Measurements from ENCODE around the gene C1D.
A peak's percentile ranks its signal among the peaks of the same experiment; 100 is the strongest.

The C1D gene

DNA sequence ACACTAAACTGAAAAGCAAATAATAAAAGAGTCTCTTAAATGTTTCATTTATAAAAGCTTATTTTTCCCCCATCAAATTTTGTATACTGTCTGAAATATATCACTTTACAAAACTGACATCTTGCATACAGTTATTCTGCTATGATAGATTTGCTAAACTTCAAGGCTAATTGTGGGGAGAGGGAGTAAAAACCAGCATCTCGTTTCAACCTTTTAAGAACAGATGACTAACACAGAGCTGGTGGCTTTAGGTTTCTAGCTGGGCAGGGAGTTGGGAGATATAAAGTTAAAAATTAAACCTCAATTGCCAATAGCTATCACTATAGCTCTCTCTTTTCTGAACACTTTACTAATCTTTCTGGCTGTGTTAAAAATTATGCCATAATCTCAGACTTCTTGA is 23.5 kb downstream of the C1D start:
- DNase-seq (ENCODE audit: low read depth), result no peak
- TF ChIP-seq, protein P1, sequence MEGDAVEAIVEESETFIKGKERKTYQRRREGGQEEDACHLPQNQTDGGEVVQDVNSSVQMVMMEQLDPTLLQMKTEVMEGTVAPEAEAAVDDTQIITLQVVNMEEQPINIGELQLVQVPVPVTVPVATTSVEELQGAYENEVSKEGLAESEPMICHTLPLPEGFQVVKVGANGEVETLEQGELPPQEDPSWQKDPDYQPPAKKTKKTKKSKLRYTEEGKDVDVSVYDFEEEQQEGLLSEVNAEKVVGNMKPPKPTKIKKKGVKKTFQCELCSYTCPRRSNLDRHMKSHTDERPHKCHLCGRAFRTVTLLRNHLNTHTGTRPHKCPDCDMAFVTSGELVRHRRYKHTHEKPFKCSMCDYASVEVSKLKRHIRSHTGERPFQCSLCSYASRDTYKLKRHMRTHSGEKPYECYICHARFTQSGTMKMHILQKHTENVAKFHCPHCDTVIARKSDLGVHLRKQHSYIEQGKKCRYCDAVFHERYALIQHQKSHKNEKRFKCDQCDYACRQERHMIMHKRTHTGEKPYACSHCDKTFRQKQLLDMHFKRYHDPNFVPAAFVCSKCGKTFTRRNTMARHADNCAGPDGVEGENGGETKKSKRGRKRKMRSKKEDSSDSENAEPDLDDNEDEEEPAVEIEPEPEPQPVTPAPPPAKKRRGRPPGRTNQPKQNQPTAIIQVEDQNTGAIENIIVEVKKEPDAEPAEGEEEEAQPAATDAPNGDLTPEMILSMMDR (IDR thresholded peaks at IDR 0.05; ENCODE audit: insufficient read depth, low read depth, low read length, missing control alignments), result no peak
- no peak overlapping the region for H3K4me3 ChIP-seq (ENCODE audit: low read depth, low read length)

DNA sequence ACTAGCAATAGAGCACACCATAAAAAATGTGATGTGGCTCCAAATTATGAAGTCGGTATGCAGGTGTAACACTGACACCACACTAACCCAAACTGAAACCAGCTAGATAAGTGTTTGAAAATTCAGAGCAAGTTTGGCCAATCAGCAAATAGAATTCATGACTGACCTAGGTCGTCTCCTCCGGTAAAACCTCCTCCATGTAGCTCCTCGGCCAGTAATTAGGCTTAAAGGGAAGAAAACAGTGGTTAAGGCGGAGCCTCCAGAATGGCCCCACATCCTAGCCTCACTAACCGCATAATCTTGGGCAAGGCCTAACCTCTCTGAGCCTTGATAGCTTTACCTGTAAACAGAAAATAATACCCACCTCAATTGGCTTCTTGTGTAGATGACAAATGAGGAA is 30.1 kb downstream of the C1D start:
- H3K4me3 ChIP-seq (ENCODE audit: low read depth, low read length), result no peak overlapping the region
- DNase-seq (ENCODE audit: low read depth), result no peak
- TF ChIP-seq, protein P1 (IDR thresholded peaks at IDR 0.05; ENCODE audit: insufficient read depth, low read depth, low read length, missing control alignments), result no peak

DNA sequence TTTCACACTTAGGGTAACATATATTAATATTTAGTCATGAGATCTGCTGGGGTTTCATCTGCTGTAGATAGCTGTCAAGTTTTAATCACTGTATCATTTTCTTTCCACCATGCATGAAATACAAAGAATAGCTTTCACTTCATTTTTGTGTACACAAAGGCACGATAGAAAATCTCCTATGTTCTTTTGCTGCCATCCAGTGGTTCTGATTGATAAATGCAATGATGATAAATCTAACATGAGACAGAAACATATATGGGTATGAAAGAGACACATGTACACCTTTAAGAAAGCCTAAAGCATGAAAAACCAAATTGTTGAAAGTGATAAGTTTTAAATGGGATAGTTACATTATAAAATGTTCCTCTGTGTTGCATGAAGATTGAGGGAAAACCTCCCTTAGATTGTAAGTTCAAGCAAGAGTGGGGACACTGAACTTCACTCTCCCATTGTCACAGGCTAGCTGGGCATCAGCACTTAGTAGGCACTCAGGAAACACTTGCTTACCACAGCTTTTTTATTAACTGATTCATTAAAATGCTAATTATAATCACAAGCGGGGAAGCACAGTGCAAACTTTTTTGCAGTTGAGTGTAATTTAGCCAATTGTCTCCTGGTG is 31.2 kb downstream of the C1D start:
- TF ChIP-seq, protein P1 (IDR thresholded peaks at IDR 0.05; ENCODE audit: insufficient read depth, low read depth, low read length, missing control alignments), result peak; percentile 50
- peak; percentile 56 for DNase-seq (ENCODE audit: low read depth)
- H3K4me3 ChIP-seq (ENCODE audit: low read depth, low read length), result no peak overlapping the region

DNA sequence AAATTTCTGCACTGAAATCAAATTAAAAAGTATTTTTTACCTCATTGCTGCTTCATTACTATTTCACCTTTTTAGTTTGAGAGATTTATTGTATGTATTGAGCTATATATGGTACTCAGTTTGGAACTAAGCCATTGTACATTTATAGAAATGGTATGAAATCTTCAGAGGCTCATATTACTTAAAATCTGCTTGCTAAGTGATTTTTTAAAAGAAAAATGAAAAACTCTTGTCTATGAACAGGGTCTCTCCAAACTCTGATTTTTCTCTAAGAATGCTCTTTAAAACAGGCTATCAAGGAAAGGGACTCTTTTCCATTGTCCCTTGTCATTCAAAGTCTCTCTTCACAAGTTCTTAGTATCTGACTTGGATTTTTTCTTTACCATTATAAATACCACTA is 31.8 kb downstream of the C1D start:
- no peak for DNase-seq (ENCODE audit: low read depth)
- H3K4me3 ChIP-seq (ENCODE audit: low read depth, low read length), result no peak overlapping the region
- TF ChIP-seq, protein P1 (IDR thresholded peaks at IDR 0.05; ENCODE audit: insufficient read depth, low read depth, low read length, missing control alignments), result no peak

DNA sequence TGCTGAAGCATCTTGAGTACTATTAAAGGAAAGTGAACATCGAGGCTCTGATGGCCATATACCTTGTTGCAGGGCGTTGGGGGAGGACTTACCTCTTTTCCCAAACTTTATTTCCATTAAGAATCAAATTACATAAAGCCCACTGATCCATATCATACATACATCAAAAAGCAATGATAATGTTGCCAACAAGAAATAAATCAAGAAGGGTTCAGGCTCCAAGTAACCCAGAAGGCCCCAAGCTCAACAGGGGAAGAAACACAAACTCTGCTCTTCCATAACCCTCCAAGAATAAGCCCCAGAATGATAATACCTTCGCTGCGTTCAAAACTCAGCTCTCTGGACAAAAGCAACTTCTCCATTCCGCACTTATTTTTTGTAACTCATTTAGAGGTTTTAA is 32.3 kb downstream of the C1D start:
- H3K4me3 ChIP-seq (ENCODE audit: low read depth, low read length), result no peak overlapping the region
- TF ChIP-seq, protein P1 (IDR thresholded peaks at IDR 0.05; ENCODE audit: insufficient read depth, low read depth, low read length, missing control alignments), result no peak
- no peak for DNase-seq (ENCODE audit: low read depth)

DNA sequence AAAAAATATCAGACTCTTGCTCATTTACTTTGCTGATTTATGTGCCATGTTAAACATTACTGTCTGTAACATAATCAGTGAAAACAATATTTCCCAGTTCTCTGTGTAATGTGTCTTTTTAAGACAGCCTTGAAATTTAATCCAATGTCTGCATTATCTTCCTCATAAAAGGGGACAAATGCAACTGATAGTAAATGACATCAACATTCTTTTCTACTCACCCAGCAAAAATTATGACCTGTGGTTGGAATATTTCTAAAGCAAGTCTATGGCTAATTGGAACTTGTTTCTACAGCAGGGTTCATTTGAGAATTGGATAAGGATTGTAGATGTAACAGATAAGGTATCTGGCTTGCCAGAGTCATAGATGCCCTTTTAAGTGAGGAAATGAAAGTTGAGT is 34.8 kb downstream of the C1D start:
- TF ChIP-seq, protein P1 (IDR thresholded peaks at IDR 0.05; ENCODE audit: insufficient read depth, low read depth, low read length, missing control alignments), result no peak
- DNase-seq (ENCODE audit: low read depth), result no peak
- no peak overlapping the region for H3K4me3 ChIP-seq (ENCODE audit: low read depth, low read length)

DNA sequence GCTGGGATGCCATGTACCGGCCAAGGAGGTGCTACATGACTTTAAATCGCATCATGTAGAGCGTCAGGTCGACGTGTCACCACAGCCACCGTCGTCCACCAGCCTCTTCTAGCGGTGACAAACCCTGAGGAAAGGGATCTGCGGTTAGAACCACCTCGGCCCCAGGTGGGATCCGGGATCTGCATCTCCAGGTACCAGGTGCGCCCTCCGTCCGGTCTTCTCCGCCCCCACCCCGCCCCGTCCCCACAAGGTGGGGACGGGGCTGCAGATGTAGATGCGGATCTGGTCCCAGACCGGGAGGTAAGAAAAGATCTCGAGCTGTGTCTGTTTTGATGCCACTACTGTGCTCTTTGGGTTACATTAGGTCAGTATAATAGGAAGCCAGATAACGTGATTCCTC is 38.4 kb downstream of the C1D start:
- TF ChIP-seq, protein P1 (IDR thresholded peaks at IDR 0.05; ENCODE audit: insufficient read depth, low read depth, low read length, missing control alignments), result no peak
- no peak overlapping the region for H3K4me3 ChIP-seq (ENCODE audit: low read depth, low read length)
- no peak for DNase-seq (ENCODE audit: low read depth)
